Measurements from ENCODE around the gene ORM1. TPM values are rescaled to one million over a fixed set of nuclear protein-coding genes. Genes with fewer than 3 reads are reported as not detected.

The ORM1 gene
- total and polyA plus RNA-seq, 12 donors: 0.13 to 0.70 (median 0.55) TPM; not detected in 7

DNA sequence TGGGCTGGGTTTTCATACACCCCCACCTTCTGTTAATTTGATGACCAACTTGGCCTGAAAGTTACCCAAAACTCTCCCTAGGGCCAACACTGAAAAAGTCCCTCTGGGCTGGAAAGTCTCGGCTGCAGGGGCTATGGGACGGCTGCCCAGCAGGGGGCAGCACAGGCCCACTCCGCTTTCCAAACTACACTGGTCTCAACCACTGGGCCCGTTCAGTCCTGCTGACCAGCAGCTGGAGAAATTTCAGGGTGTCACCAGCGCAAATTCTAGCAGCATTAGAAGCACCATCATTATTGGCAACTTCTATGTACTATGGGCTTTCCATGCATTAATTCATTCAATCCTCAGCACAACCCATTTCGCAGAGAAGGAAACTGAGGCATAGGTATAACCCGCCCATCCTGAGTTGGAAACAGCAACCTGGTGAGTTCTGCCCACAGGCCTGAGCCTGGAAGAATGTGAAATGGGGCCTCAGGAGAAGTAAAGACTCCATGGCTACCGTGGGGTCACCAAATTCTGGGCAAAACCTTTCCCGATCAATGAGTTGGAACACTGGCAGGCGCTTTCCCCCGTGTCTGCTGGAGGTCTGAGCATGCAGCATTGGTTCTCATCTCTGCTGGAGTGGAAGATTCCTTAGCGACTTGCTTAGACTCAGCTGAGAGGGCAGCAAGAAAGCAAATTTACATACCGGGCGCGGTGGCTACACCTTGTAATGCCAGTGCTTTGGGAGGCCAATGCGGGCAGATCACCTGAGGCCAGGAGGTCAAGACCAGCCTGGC lies 16.4 kb downstream of the ORM1 start:
- no peaks in the 10 kb centered on the region for H3K27me3 ChIP-seq
- no peak overlapping the region for H3K27ac ChIP-seq
- TF ChIP-seq, protein P1, sequence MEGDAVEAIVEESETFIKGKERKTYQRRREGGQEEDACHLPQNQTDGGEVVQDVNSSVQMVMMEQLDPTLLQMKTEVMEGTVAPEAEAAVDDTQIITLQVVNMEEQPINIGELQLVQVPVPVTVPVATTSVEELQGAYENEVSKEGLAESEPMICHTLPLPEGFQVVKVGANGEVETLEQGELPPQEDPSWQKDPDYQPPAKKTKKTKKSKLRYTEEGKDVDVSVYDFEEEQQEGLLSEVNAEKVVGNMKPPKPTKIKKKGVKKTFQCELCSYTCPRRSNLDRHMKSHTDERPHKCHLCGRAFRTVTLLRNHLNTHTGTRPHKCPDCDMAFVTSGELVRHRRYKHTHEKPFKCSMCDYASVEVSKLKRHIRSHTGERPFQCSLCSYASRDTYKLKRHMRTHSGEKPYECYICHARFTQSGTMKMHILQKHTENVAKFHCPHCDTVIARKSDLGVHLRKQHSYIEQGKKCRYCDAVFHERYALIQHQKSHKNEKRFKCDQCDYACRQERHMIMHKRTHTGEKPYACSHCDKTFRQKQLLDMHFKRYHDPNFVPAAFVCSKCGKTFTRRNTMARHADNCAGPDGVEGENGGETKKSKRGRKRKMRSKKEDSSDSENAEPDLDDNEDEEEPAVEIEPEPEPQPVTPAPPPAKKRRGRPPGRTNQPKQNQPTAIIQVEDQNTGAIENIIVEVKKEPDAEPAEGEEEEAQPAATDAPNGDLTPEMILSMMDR (IDR thresholded peaks at IDR 0.05): peak; percentile 42 to 87 (median 71)
- DNase-seq (peak in 1 of 2 donors; percentile 48), ATAC-seq (peak in 5 of 8 donors; percentile 34 to 80 (median 48))
- 82 to 85% methylated on average over 16 of the region's 16 CpGs for whole genome bisulfite sequencing, 2 donors
- H3K4me1 ChIP-seq: peaks cover 0 to 9% (median 0%) of the 10 kb centered on the region in 9 donors
- H3K9me3 ChIP-seq: no peaks in the 10 kb centered on the region
- no peak overlapping the region for H3K4me3 ChIP-seq
- intact Hi-C loops (cut with DNase I): loop anchor here in 1 of 10 donors (5.0 kb wide), 1 partner anchor 48 kb away; the partner anchor contains the start of gene AKNA
- H3K36me3 ChIP-seq: peaks cover 0 to 98% (median 17%) of the 10 kb centered on the region in 9 donors

DNA sequence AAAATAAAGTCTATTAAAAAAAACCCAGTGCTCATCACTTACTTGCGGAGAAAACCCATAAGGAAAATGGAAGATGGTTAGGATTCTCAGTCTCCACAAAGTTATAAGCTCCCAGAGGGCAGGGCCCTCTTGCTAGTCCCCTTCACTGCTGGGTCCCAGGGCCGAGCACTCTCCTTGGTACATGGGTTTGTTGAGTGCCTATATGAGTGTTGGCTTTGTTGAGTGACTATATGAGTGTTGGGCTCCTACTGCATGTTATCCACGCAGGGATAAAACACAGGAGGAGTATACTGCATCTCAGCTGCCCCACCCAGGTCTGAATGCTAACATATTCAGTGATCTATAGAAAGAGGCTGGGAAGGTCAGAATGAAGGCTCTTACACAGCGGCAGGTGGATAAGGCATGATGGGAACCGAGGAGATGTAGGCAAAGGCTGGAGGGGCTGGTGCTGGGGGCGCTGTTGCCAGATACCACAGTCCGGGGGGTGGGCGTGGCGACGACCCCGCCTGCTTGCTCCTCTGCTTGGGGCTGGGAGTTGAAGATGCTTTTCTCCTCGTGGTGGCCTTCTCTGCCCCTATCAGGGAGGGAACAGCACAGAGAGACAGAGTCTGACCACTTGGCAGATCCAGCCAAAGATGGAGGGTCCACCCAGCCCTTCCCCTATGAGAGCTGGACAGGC lies 18.4 kb downstream of the ORM1 start:
- no peak for DNase-seq
- TF ChIP-seq, protein P1 (IDR thresholded peaks at IDR 0.05): no peak
- intact Hi-C loops (cut with DNase I): loop anchor here in 1 of 10 donors (5.0 kb wide), 2 partner anchors 36 to 311 kb away; no protein-coding TSS in a partner anchor
- Histone ChIP-seq H3K4me1 (peaks cover 0 to 9% (median 0%) of the 10 kb centered on the region in 9 donors), H3K4me3 (no peak overlapping the region), H3K27ac (peak overlapping the region in 1 of 10 donors; percentile 20), H3K36me3 (peaks cover 0 to 100% (median 20%) of the 10 kb centered on the region in 9 donors), H3K9me3 (no peaks in the 10 kb centered on the region), H3K27me3 (no peaks in the 10 kb centered on the region)
- no peak for ATAC-seq
- 88 to 95% methylated on average over 12 of the region's 12 CpGs for WGBS, 2 donors

DNA sequence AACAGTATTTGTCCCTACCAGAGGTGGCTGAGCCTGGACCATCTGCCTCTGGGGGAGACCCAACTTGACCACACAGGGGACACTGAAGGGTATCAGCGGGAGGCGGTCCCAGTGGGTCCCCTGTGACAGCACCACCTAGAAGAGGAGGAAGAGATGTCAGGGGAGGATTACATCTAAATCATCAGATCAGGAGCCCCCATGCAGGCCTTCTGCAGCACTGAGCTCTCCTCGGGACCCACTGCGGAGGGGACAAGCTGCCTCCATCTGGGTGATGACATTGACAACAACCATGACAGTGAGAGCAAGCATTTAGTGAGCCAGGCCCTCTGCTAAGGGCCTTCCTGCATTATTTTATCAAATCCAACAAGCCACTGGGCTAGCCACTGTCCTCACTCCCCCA lies 19.1 kb downstream of the ORM1 start:
- no peak for DNase-seq
- no peak overlapping the region for H3K27ac ChIP-seq
- H3K27me3 ChIP-seq: no peaks in the 10 kb centered on the region
- TF ChIP-seq, protein P1 (IDR thresholded peaks at IDR 0.05): no peak
- intact Hi-C loops (cut with DNase I): loop anchor here in 1 of 10 donors (5.0 kb wide), 2 partner anchors 35 to 310 kb away; no protein-coding TSS in a partner anchor
- H3K4me3 ChIP-seq: no peak overlapping the region
- H3K36me3 ChIP-seq: peaks cover 0 to 100% (median 26%) of the 10 kb centered on the region in 9 donors
- WGBS, 2 donors: 86 to 93% methylated on average over 4 of the region's 4 CpGs
- ATAC-seq: no peak
- peaks cover 0 to 9% (median 0%) of the 10 kb centered on the region in 9 donors for H3K4me1 ChIP-seq
- no peaks in the 10 kb centered on the region for H3K9me3 ChIP-seq

DNA sequence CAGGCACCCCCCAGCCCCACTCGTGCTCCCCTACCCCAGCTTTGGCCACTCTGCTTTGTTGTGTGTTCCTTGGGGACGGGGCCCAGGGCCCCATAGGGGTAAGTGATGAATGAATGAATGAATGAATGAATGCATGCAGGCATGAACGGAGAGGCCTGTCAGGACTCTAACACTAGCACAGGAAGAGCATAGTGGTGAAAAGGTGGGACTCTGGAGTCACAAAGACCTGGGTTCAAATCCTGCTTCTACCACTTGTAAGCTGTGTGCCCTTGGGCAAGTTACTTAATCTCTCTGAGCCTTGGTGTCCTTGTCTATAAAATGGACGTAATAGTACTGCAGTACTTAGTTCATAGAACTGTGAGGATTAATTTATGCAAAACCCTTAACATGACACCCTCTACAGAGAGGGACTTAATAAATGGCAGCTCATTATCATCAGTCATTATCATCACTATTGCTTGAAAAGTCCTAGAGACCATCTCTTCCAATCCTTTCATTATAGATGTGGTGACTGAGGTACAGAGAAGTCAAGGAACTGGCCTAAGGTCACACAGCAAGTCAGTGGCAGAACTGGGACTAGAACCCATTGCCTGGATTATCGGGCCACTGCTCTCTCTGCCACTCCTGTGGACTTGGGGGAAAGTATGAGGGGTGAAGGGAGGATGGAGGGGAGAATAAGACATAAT lies 20.0 kb downstream of the ORM1 start:
- no peak for DNase-seq
- WGBS, 2 donors: 88 to 92% methylated on average over 5 of the region's 5 CpGs
- TF ChIP-seq, protein P1 (IDR thresholded peaks at IDR 0.05): no peak
- H3K36me3 ChIP-seq: peaks cover 0 to 100% (median 26%) of the 10 kb centered on the region in 9 donors
- no peak overlapping the region for H3K4me3 ChIP-seq
- peaks cover 0 to 9% (median 0%) of the 10 kb centered on the region in 9 donors for H3K4me1 ChIP-seq
- no peak for ATAC-seq
- no peaks in the 10 kb centered on the region for H3K9me3 ChIP-seq
- no peak overlapping the region for H3K27ac ChIP-seq
- intact Hi-C loops (cut with DNase I): loop anchor here in 1 of 10 donors (5.0 kb wide), 2 partner anchors 34 to 309 kb away; no protein-coding TSS in a partner anchor
- H3K27me3 ChIP-seq: no peaks in the 10 kb centered on the region

Data from heart right ventricle (tissue), 16 donors.